Sigmoid colon (tissue), 7 donors: ENCODE results near the gene GIMAP8. TPM values are rescaled to one million over a fixed set of nuclear protein-coding genes. Genes with fewer than 3 reads are reported as not detected.
A peak's percentile ranks its signal among the peaks of the same experiment; 100 is the strongest.

ENCODE experiments used
- DNase-seq: peaks from one replicate; pipeline ENCODE4 v3.0.0-alpha.2; 2019
- H3K27ac ChIP-seq, 4 donors: fragments of 200-600 bp; sonication (generic); one replicate each; pipeline ENCODE4 v1.5.1; 2016 to 2019; ENCODE audit warnings: mild to moderate bottlenecking in 1 of 4
- H3K27me3 ChIP-seq, 3 donors: fragments of 200-600 bp; sonication (generic); one replicate each; pipeline ENCODE4 v1.5.1; 2019; ENCODE audit warnings: mild to moderate bottlenecking in 1 of 3
- H3K36me3 ChIP-seq, 4 donors: fragments of 200-600 bp; sonication (generic); one replicate each; pipeline ENCODE4 v1.5.1; 2016 to 2019
- H3K4me1 ChIP-seq, 4 donors: fragments of 200-600 bp; sonication (generic); one replicate each; pipeline ENCODE4 v1.5.1; 2017 to 2019
- H3K4me3 ChIP-seq, 4 donors: fragments of 200-600 bp; sonication (generic); one replicate each; pipeline ENCODE4 v1.5.1; 2017 to 2019; ENCODE audit warnings: mild to moderate bottlenecking in 2 of 4, moderate library complexity in 1 of 4
- H3K9me3 ChIP-seq, 4 donors: fragments of 200-600 bp in 3 of 4; sonication (generic) in 3 of 4; one replicate each; pipeline versions ENCODE4 v1.5.1 to v1.6.1; 2013 to 2019
- EP300 ChIP-seq, 4 donors: sonication (generic); formaldehyde crosslinking; IDR thresholded peaks; one replicate each; pipeline ENCODE4 v1.6.1; 2017; ENCODE audit warnings: antibody characterized with exemption in 4 of 4
- POLR2A ChIP-seq, 2 donors: fragments of 450-650 bp; IDR thresholded peaks; one replicate each; pipeline ENCODE4 v1.6.1; 2016; ENCODE audit warnings: antibody characterized with exemption in 2 of 2, mild to moderate bottlenecking in 2 of 2, moderate library complexity in 2 of 2
- POLR2AphosphoS5 ChIP-seq, 4 donors: sonication (generic); formaldehyde crosslinking; IDR thresholded peaks; one replicate each; pipeline ENCODE4 v1.6.1; 2017; ENCODE audit warnings: antibody characterized with exemption in 4 of 4
- WGBS, 2 donors: extraction: QIAGEN DNeasy Blood & Tissue Kit; methylation state at CpG; one replicate each; pipeline ENCODE4 v1.1.7; 2013; 5-methylcytosine and 5-hydroxymethylcytosine counted together
- intact Hi-C: fragments of 100-400 bp; cut with DNase I; formaldehyde crosslinking; loops from one replicate; pipeline ENCODE4 v1.15.1; 2023
- polyA plus RNA-seq, 3 donors: library from polyadenylated mRNA; stranded (reverse); fragments of 200-250 nt; gene quantifications; one replicate each; pipeline ENCODE4 v1.2.3, GENCODE V29; 2013
- total RNA-seq, 4 donors: library from RNA; depleted of rRNA; stranded (reverse); fragments of >200 nt; gene quantifications; one replicate each; pipeline ENCODE4 v1.1.0, GENCODE V29; 2016
- TF ChIP-seq, protein P1 (sequence below), 4 experiments: fragments of 450-650 bp in 3 of 4; fragments of 200-600 bp in 1 of 4; IDR thresholded peaks; one replicate each; pipeline ENCODE4 v1.5.1; 2016 to 2019; ENCODE audit warnings: antibody characterized with exemption in 4 of 4, mild to moderate bottlenecking in 3 of 4, moderate library complexity in 2 of 4
- donor health status: healthy with polysubstance abuse.
- donor health status: Bipolar disorder and iron deficiency.
- donor health status: healthy.

The GIMAP8 gene
- total and polyA plus RNA-seq, 7 donors, result 2.4 to 10.7 (median 7.1) TPM

- intact Hi-C loops, result no loop called here
- no peak overlapping the region for H3K27ac ChIP-seq
- no peaks in the 10 kb centered on the region for H3K4me1 ChIP-seq
- H3K4me3 ChIP-seq, result no peak overlapping the region
- H3K9me3 ChIP-seq, result peaks cover 0 to 10% (median 2%) of the 10 kb centered on the region in 4 donors
- no peak for TF ChIP-seq POLR2AphosphoS5 (IDR thresholded peaks at IDR 0.05)
- TF ChIP-seq EP300 (IDR thresholded peaks at IDR 0.05), result no peak
- TF ChIP-seq POLR2A (IDR thresholded peaks at IDR 0.05), result no peak
- TF ChIP-seq, protein P1, sequence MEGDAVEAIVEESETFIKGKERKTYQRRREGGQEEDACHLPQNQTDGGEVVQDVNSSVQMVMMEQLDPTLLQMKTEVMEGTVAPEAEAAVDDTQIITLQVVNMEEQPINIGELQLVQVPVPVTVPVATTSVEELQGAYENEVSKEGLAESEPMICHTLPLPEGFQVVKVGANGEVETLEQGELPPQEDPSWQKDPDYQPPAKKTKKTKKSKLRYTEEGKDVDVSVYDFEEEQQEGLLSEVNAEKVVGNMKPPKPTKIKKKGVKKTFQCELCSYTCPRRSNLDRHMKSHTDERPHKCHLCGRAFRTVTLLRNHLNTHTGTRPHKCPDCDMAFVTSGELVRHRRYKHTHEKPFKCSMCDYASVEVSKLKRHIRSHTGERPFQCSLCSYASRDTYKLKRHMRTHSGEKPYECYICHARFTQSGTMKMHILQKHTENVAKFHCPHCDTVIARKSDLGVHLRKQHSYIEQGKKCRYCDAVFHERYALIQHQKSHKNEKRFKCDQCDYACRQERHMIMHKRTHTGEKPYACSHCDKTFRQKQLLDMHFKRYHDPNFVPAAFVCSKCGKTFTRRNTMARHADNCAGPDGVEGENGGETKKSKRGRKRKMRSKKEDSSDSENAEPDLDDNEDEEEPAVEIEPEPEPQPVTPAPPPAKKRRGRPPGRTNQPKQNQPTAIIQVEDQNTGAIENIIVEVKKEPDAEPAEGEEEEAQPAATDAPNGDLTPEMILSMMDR (IDR thresholded peaks at IDR 0.05), result no peak
- no peak for DNase-seq
- H3K36me3 ChIP-seq, result no peaks in the 10 kb centered on the region
- 97 to 98% methylated on average over 2 of the region's 2 CpGs for WGBS, 2 donors
- H3K27me3 ChIP-seq, result no peaks in the 10 kb centered on the region
These were observed 15.0 kb downstream of the GIMAP8 start for GRCh38 chr7:150465414-150465813.

DNA sequence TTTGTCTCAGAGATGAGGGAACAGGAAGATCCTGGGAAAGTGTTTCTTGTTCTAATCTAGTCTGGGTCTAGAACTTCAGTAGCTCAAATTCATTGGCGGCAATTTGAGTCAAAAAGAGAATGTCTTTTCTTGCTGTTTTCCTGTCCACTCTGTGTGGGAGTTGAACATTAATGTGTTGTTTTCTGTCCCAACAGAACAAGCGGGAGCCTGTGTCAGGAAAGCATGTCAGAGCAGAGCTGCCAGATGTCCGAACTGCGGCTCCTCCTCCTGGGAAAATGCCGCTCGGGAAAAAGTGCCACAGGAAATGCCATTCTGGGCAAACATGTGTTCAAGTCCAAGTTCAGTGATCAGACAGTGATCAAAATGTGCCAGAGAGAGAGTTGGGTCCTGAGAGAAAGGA, 16.0 kb downstream of the GIMAP8 start:
- Histone ChIP-seq H3K27me3 (no peaks in the 10 kb centered on the region), H3K27ac (peak overlapping the region in 1 of 4 donors; percentile 34), H3K4me1 (no peaks in the 10 kb centered on the region), H3K9me3 (peaks cover 0 to 6% (median 0%) of the 10 kb centered on the region in 4 donors), H3K36me3 (no peaks in the 10 kb centered on the region), H3K4me3 (peak overlapping the region in 1 of 4 donors; percentile 23)
- intact Hi-C loops, result no loop called here
- TF ChIP-seq, protein P1 (IDR thresholded peaks at IDR 0.05), result no peak
- TF ChIP-seq POLR2AphosphoS5 (IDR thresholded peaks at IDR 0.05), result peak in 1 of 4 donors; percentile 6
- no peak for DNase-seq
- 85 to 89% methylated on average over 6 of the region's 6 CpGs for WGBS, 2 donors

DNA sequence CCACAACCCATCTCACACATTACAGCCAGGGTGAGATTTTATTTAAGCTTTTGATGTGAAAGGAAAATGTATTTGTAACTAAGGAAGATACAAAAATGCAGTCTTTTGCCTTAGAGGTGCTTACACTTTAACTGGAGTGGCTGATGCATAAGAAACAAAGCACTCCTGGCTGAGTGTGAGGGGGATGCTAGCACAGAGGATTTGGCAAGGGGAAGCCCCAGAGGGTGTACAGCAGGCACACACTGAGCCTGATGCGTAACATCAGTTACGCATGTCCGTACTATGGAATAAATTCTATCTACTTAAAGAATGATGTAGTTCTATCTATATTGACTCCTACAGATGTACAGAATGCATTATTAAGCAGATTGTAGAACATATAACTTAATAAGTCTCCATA, 17.8 kb downstream of the GIMAP8 start:
- Histone ChIP-seq H3K27me3 (no peaks in the 10 kb centered on the region), H3K27ac (peak overlapping the region in 1 of 4 donors; percentile 19), H3K4me1 (no peaks in the 10 kb centered on the region), H3K36me3 (no peaks in the 10 kb centered on the region), H3K9me3 (peaks cover 0 to 2% (median 0%) of the 10 kb centered on the region in 4 donors), H3K4me3 (peak overlapping the region in 3 of 4 donors; percentile 2 to 23 (median 4))
- intact Hi-C loops, result no loop called here
- 94 to 98% methylated on average over 3 of the region's 3 CpGs for WGBS, 2 donors
- DNase-seq, result no peak
- no peak for TF ChIP-seq POLR2A (IDR thresholded peaks at IDR 0.05)
- no peak for TF ChIP-seq POLR2AphosphoS5 (IDR thresholded peaks at IDR 0.05)
- TF ChIP-seq, protein P1 (IDR thresholded peaks at IDR 0.05), result no peak
- no peak for TF ChIP-seq EP300 (IDR thresholded peaks at IDR 0.05)

- 72% methylated on average over 5 of the region's 5 CpGs for WGBS, 2 donors
These were observed 21.5 kb downstream of the GIMAP8 start for GRCh38 chr7:150471886-150472285.

More at GRCh38 chr7:150471886-150472285, 21.5 kb downstream of the GIMAP8 start:
- Histone ChIP-seq H3K27ac (no peak overlapping the region), H3K36me3 (peaks cover 0 to 6% (median 0%) of the 10 kb centered on the region in 4 donors), H3K4me3 (no peak overlapping the region), H3K27me3 (no peaks in the 10 kb centered on the region), H3K4me1 (no peaks in the 10 kb centered on the region), H3K9me3 (no peaks in the 10 kb centered on the region)
- TF ChIP-seq, protein P1 (IDR thresholded peaks at IDR 0.05), result no peak
- TF ChIP-seq POLR2A (IDR thresholded peaks at IDR 0.05), result no peak
- TF ChIP-seq EP300 (IDR thresholded peaks at IDR 0.05), result no peak
- TF ChIP-seq POLR2AphosphoS5 (IDR thresholded peaks at IDR 0.05), result no peak
- intact Hi-C loops, result no loop called here
- no peak for DNase-seq
